T-helper 1 cell (primary cell): ENCODE data around the gene PRM3.
"Not testable (repeated sequence)": the region's sequence is repeated elsewhere in the genome, so short reads cannot be mapped to it uniquely, and the experiment has no call there.

Experiments used
- DNase-seq, 5 donors: peaks; one replicate each; pipeline ENCODE4 v3.0.0-alpha.2; 2012 to 2020

The PRM3 gene

DNA sequence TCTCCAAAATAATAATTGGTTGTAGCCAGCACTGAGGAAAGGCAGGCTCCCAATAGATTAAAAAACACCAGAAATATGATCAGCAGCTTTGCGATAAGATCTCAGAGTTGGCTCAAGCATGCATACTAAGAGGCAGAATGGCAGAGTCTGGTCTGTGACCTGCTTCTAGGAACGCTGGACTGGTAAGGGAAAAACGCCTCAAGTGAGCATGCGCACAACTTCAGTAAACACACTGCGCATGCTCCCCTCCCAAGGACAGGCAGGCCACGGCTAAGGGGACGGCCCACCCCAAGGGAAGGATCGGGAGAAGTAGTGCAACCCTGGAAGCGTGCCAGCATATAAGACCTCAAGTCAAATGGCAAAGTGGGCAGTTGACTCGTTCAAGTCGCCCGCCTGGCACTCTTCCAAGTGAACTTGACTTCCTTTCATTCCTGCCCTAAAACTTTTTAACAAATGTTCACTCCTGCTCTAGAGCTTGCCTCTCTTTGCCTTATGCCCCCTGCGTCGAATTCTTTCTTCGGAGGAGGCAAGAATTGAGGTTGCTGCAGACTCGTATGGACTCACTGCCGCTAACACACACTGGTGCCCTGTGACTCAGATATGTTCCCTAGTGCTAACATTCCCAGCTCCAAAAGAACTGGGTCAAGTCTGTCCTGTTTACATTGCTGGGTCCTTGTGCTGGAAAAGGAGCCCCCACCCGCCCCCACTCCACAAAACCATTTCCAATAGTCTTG, 30.1 kb upstream of the PRM3 start:
- DNase-seq, result no peak

DNA sequence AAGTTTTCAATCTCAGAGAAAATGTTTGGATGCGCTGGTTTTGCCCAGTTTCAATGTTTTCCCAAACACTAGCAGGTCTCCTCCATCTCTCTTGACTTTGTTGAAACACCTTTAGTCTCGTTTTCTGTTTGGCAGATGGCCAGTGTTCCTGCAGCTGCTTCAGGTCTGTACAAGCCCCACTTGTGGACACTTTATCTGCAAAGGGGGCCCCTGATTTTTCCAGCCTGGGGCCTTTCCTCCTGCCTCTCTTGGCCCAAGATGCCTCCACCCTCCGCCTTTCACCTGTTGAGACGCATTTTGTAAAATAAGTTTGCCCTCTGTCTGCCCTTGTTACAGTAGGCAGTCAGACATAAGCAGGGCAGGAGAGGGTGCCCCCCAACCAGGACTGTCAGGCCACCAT, 29.5 kb upstream of the PRM3 start:
- DNase-seq, result no peak

GRCh38 chr16:11301645-11302501, 28.4 kb upstream of the PRM3 start:
- DNase-seq, result no peak

GRCh38 chr16:11300560-11300892, 27.1 kb upstream of the PRM3 start:
- DNase-seq, result no peak

DNA sequence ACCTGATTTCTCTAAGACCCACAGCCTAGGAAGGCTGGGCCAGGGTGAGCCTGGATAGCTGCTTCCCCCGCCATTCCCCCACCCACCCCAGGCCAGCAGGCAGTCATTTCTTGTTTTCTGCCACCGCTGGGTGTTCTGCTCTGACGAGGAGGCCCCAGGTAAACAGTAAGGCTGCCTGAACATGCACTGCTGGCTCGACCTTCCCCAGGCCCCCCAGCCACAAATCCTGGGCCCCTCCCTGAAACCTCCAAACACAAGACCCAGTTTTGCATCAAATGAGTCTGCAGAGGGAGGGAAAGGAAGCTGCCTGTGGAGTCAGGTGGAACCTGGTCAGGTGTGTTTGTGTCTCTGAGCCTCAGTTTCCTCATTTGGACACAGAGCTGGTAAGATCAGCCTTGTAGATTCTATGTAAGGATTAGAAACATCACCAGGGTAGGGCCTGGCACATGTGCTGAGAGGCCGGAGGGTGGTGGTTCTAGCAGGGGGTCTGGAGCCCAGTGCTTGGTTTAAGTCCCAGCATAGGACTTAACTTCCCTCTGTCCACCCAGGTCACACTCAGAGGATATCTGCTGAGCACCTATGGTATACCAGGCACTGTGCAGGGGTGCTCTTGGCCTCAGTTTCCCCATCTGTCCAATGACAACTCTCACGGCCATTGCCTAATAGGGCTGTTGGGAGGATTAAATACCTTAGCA, 26.6 kb upstream of the PRM3 start:
- no peak for DNase-seq

- DNase-seq, result not testable (repeated sequence)
Observed at GRCh38 chr16:11298950-11299547, 25.6 kb upstream of the PRM3 start.

GRCh38 chr16:11298143-11298900, 24.9 kb upstream of the PRM3 start:
- DNase-seq, result no peak

GRCh38 chr16:11297492-11298142, 24.2 kb upstream of the PRM3 start:
- DNase-seq, result peak; percentile 24 to 80 (median 38)

DNA sequence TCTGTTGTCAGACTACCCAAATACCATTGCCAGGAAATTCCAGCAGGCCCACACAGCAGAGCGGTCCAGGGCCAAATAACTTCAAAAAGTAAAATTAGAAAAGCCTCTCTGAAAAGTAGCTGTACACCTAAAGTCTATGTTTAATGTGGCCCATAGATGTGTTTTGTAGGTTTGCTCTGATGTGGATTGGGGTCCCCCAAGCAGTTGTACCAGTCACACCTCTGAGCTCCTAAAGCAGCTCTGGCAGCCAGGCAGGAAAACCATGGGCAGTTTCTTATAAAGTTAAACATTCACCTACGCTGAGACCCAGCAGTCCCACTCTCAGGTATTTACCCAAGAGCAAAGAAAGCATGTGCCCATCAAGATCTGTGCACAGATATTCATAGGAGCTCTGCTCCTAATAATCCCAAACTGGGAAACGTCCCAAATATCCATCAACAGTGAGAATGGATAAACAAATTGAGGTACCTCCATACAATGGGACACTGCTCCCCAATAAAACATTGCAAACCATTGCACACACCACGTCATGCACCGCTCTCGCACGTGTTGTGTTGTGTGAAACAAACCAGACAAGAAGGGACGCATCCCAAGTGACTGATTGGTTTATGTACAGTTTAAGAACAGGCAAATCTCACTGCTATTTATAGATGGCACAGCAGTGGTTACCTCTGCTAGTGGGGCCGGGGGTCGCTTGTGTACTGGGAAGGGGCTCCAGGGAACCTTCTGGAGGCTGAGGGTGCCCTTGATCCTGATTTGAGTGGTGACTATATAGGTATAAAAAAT, 23.5 kb upstream of the PRM3 start:
- no peak for DNase-seq

GRCh38 chr16:11296351-11296705, 22.9 kb upstream of the PRM3 start:
- no peak for DNase-seq

GRCh38 chr16:11295672-11296071, 22.2 kb upstream of the PRM3 start:
- DNase-seq, result no peak

- DNase-seq, result no peak
Observed at GRCh38 chr16:11292076-11292748, 18.8 kb upstream of the PRM3 start.

GRCh38 chr16:11291091-11291703, 17.8 kb upstream of the PRM3 start:
- DNase-seq, result no peak

DNA sequence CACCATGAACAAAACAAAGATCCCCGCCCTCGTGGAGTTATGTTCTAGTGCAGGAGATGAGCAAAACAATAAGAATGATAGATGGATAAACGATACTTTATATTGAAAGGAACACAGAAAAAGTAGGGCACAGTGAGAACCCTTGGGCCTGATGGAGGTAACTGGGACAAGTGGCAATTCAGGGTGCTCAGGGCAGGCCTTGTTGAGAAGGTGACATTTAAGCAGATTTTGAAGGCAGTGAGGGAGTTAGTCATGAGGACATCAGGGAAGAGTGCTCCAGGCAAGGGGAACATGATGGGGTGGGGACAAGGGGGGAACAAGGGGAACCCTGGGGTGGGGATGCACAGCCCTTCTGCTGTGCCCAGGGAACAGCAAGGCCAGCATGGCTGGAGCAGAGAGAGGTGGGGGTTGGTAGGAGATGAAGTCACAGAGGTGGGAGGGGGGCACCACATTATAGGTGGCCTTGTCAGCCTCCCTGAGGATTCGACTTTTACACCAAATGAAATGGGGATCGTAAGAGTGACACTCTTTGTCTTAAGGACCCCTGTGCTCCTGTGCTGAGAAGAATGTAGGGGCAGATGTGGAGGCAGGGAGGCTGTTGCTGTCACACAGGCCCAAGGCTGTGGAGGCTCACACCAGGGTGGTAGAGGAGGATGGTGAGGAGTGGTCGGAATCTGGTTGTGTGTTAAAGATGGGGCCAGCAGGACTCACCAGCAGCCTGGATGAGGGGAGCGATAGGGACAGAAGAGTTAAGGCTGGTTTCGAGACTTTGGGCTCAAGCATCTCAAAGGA, 16.9 kb upstream of the PRM3 start:
- DNase-seq, result no peak

DNA sequence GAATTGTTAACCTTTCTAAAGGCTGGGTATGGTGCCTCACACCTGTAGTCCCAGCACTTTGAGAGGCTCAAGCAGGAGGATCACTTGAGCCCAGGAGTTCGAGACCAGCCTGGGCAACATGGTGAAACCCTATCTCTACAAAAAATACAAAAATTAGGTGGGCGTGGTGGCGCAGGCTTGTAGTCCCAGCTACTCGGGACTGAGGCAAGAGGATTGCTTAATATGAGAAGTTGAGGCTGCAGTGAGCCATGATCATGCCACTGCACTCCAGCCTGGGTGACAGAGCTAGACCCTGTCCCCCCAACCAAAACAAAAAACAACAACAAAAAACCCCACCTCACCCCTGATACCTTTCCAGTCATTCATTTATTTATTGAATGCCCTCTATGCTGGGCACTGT, 16.3 kb upstream of the PRM3 start:
- DNase-seq, result not testable (repeated sequence)

DNA sequence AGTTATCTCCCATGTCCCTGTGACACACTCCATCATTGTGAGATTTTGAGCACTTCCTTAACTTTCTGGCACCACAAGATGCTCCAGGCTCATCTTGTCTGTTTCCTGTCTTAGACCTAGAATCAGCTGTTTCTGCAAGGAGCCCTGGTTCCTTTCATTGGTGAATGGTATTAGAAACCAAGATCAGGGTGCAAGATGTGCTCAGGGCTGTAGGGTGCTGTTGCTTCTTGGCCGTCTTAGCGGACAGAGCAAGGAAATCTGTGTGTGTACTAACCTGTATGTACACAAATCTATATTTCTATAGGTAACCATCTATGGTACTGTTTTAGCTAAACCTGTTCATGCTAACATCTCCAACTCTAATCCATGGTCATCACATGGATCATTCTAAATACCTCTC, 15.8 kb upstream of the PRM3 start:
- DNase-seq, result no peak

GRCh38 chr16:11285842-11286241, 12.4 kb upstream of the PRM3 start:
- DNase-seq, result no peak

- DNase-seq, result no peak
Observed at GRCh38 chr16:11283820-11284248, 10.4 kb upstream of the PRM3 start.
